B cell (primary cell): ENCODE measurements around the gene PPP3CA. TPM values are rescaled to one million over a fixed set of nuclear protein-coding genes. Genes with fewer than 3 reads are reported as not detected.

Source experiments
- ATAC-seq: fragments of 200-7000 bp; cut with Tn5 transposase; one replicate; pipeline ENCODE4 v1.10.0; 2021; ENCODE audit warnings: low read depth, mild to moderate bottlenecking, moderate number of reproducible peaks, moderate library complexity
- CTCF ChIA-PET: fragments of 350-600 bp; sonication (Branson Sonifier 250); formaldehyde crosslinking; loops from one replicate; lab custom pipeline; 2021; ENCODE audit warnings: antibody characterized with exemption, inconsistent platforms; lab: Charles Lee
- POLR2A ChIA-PET: fragments of 350-600 bp; sonication (Branson Sonifier 250); formaldehyde crosslinking; loops from one replicate; lab custom pipeline; 2021; ENCODE audit warnings: antibody characterized with exemption; lab: Charles Lee
- DNase-seq: peaks from one replicate; pipeline ENCODE4 v3.0.0; 2013
- H2AFZ ChIP-seq: 2 replicates; pipeline ENCODE4 v1.6.1; 2012; ENCODE audit warnings: mild to moderate bottlenecking, low read depth, low read length; ENCODE audit not compliant: insufficient read depth, poor library complexity, severe bottlenecking
- H3K27ac ChIP-seq, 2 donors: 1 replicate in 1 of 2; 2 replicates in 1 of 2; pipeline ENCODE4 v1.5.1; 2012 to 2013; ENCODE audit warnings: low read length in 2 of 2, mild to moderate bottlenecking in 2 of 2, moderate library complexity in 1 of 2
- H3K27me3 ChIP-seq, 4 experiments: fragments of 200-600 bp in 1 of 4; sonication (generic) in 1 of 4; replicated peaks in 1 of 4; 1 replicate in 2 of 4; 2 replicates in 2 of 4; pipeline versions ENCODE4 v1.6.1 to v1.7.0; 2013 to 2016; ENCODE audit warnings: low read length in 3 of 4, mild to moderate bottlenecking in 2 of 4, mixed read lengths in 1 of 4, moderate library complexity in 1 of 4; ENCODE audit not compliant: insufficient read depth in 4 of 4, control insufficient read depth in 3 of 4; ENCODE audit errors: control extremely low read depth in 1 of 4
- H3K36me3 ChIP-seq, 2 experiments: replicated peaks in 1 of 2; 1 replicate in 1 of 2; 2 replicates in 1 of 2; pipeline versions ENCODE4 v1.6.1 to v1.7.1; 2013; ENCODE audit warnings: low read length in 1 of 2; ENCODE audit not compliant: insufficient read depth in 2 of 2, control insufficient read depth in 1 of 2; ENCODE audit errors: control extremely low read depth in 1 of 2, extremely low read depth in 1 of 2
- H3K4me1 ChIP-seq, 2 donors: fragments of 200-600 bp in 1 of 2; sonication (generic) in 1 of 2; 1 replicate in 1 of 2; 2 replicates in 1 of 2; pipeline versions ENCODE4 v1.5.1 to v1.6.1; 2013 to 2017; ENCODE audit warnings: low read length in 2 of 2; ENCODE audit not compliant: control insufficient read depth in 2 of 2, insufficient read depth in 2 of 2
- H3K4me2 ChIP-seq: replicated peaks from 2 replicates; pipeline ENCODE3; 2012; ENCODE audit warnings: mild to moderate bottlenecking, low read depth, low read length; ENCODE audit not compliant: poor library complexity, severe bottlenecking
- H3K4me3 ChIP-seq, 5 experiments: fragments of 200-600 bp in 1 of 5; sonication (generic) in 1 of 5; 1 replicate in 3 of 5; 2 replicates in 2 of 5; pipeline versions ENCODE4 v1.5.1 to v1.7.0; 2011 to 2016; ENCODE audit warnings: low read length in 4 of 5, mild to moderate bottlenecking in 4 of 5, low read depth in 2 of 5, control low read depth in 1 of 5, moderate library complexity in 1 of 5; ENCODE audit not compliant: insufficient read depth in 1 of 5; ENCODE audit errors: control extremely low read depth in 1 of 5, extremely low read depth in 1 of 5
- H3K79me2 ChIP-seq: fragments of 200-600 bp; sonication (generic); one replicate; pipeline ENCODE4 v1.6.0; 2016; ENCODE audit warnings: low read length; ENCODE audit not compliant: control insufficient read depth, insufficient read depth
- H3K9ac ChIP-seq: fragments of 200-600 bp; sonication (generic); 2 replicates; pipeline ENCODE4 v1.6.1; 2017; ENCODE audit warnings: mild to moderate bottlenecking, low read length, moderate library complexity
- H3K9me3 ChIP-seq, 3 donors: one replicate each; pipeline versions ENCODE4 v1.6.1 to v1.7.1; 2013; ENCODE audit warnings: low read length in 2 of 3; ENCODE audit not compliant: control insufficient read depth in 2 of 3, insufficient read depth in 1 of 3; ENCODE audit errors: control extremely low read depth in 1 of 3
- H4K20me1 ChIP-seq: 2 replicates; pipeline ENCODE4 v1.6.0; 2012; ENCODE audit warnings: mild to moderate bottlenecking, low read length; ENCODE audit not compliant: insufficient read depth, control insufficient read depth, poor library complexity, severe bottlenecking
- H3K27ac Mint-ChIP-seq: one replicate; pipeline ENCODE4 v1.8.0; 2021; ENCODE audit warnings: mixed read lengths
- H3K27me3 Mint-ChIP-seq: one replicate; pipeline ENCODE4 v1.8.0; 2021; ENCODE audit warnings: mixed read lengths
- H3K4me1 Mint-ChIP-seq: one replicate; pipeline ENCODE4 v1.8.0; 2021; ENCODE audit warnings: mixed read lengths
- H3K4me3 Mint-ChIP-seq: one replicate; pipeline ENCODE4 v1.8.0; 2021; ENCODE audit warnings: mixed read lengths
- H3K9me3 Mint-ChIP-seq: one replicate; pipeline ENCODE4 v1.8.0; 2022; ENCODE audit warnings: mixed read lengths; ENCODE audit not compliant: insufficient read depth
- EZH2 ChIP-seq: IDR thresholded peaks from 2 replicates; pipeline ENCODE4 v1.6.1; 2012; ENCODE audit warnings: borderline replicate concordance, low read depth, mild to moderate bottlenecking, moderate library complexity, low read length; ENCODE audit not compliant: insufficient read depth, poor library complexity, severe bottlenecking
- WGBS: methylation state at CpG from one replicate; pipeline ENCODE4 v1.1.5; 2013; ENCODE audit warnings: missing lambda C conversion rate; ENCODE audit not compliant: insufficient coverage; 5-methylcytosine and 5-hydroxymethylcytosine counted together
- intact Hi-C: fragments of 100-400 bp; cut with micrococcal nuclease; formaldehyde crosslinking; loops from one replicate; pipeline ENCODE4 v1.10.0; 2022
- polyA plus RNA-seq: library from polyadenylated mRNA; depleted of rRNA; stranded (reverse); fragments of >200 nt; gene quantifications from 2 replicates; pipeline ENCODE4 v1.2.3, GENCODE V29; 2012
- total RNA-seq, 2 donors: library from RNA; stranded (reverse); fragments of 120-200 nt in 1 of 2; gene quantifications; 1 replicate in 1 of 2; 2 replicates in 1 of 2; pipeline versions ENCODE4 v1.2.3 to v1.2.4, GENCODE V29; 2013 to 2022
- TF ChIP-seq, protein P1 (sequence below): fragments of 200-600 bp; IDR thresholded peaks from one replicate; pipeline ENCODE4 v1.8.0; 2022; ENCODE audit warnings: antibody characterized with exemption, mild to moderate bottlenecking

The PPP3CA gene
- total and polyA plus RNA-seq, 2 donors (not counting 1 experiment from before 2014, with no cell fraction given) = 14.3 to 85.1 TPM

DNA sequence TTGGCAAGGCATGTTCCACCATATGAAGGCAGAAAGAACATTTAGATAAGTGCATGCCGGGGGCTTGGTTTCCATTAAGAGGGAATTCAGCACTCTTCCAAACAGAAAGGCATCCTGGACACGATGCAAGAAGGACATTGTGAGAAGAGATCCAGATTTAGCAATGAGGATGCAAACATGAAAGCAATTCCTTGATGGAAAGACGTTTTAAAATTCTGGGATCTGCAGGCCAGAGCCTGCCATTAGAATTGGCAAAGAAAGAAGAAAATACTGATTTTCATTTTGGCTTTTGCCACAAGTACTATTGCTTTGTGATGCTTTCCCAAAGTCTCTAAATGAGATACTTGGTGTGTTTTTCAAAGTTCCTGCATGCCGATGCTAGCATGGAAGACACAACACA is 367.6 kb downstream of the PPP3CA start:
- no peak overlapping the region for H3K4me3 ChIP-seq
- no peak overlapping the region for H2AFZ ChIP-seq
- H3K4me2 ChIP-seq = no peak overlapping the region
- no peak overlapping the region for H3K4me3 Mint-ChIP-seq
- no peak overlapping the region for H3K27ac Mint-ChIP-seq
- no peaks in the 10 kb centered on the region for H3K79me2 ChIP-seq
- no peak for ATAC-seq
- WGBS = 100% methylated on average over 3 of the region's 4 CpGs
- no peaks in the 10 kb centered on the region for H3K27me3 ChIP-seq
- intact Hi-C loops = no loop called here
- TF ChIP-seq EZH2 = no peak
- TF ChIP-seq, protein P1, sequence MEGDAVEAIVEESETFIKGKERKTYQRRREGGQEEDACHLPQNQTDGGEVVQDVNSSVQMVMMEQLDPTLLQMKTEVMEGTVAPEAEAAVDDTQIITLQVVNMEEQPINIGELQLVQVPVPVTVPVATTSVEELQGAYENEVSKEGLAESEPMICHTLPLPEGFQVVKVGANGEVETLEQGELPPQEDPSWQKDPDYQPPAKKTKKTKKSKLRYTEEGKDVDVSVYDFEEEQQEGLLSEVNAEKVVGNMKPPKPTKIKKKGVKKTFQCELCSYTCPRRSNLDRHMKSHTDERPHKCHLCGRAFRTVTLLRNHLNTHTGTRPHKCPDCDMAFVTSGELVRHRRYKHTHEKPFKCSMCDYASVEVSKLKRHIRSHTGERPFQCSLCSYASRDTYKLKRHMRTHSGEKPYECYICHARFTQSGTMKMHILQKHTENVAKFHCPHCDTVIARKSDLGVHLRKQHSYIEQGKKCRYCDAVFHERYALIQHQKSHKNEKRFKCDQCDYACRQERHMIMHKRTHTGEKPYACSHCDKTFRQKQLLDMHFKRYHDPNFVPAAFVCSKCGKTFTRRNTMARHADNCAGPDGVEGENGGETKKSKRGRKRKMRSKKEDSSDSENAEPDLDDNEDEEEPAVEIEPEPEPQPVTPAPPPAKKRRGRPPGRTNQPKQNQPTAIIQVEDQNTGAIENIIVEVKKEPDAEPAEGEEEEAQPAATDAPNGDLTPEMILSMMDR = no peak
- H3K9me3 Mint-ChIP-seq = no peaks in the 10 kb centered on the region
- CTCF ChIA-PET = no interaction called here
- DNase-seq = no peak
- no peaks in the 10 kb centered on the region for H3K27me3 Mint-ChIP-seq
- no peaks in the 10 kb centered on the region for H3K36me3 ChIP-seq
- H3K9ac ChIP-seq = no peak overlapping the region
- no peak overlapping the region for H3K27ac ChIP-seq
- no peaks in the 10 kb centered on the region for H4K20me1 ChIP-seq
- H3K9me3 ChIP-seq = no peaks in the 10 kb centered on the region
- POLR2A ChIA-PET = no interaction called here
- no peaks in the 10 kb centered on the region for H3K4me1 Mint-ChIP-seq
- no peaks in the 10 kb centered on the region for H3K4me1 ChIP-seq

DNA sequence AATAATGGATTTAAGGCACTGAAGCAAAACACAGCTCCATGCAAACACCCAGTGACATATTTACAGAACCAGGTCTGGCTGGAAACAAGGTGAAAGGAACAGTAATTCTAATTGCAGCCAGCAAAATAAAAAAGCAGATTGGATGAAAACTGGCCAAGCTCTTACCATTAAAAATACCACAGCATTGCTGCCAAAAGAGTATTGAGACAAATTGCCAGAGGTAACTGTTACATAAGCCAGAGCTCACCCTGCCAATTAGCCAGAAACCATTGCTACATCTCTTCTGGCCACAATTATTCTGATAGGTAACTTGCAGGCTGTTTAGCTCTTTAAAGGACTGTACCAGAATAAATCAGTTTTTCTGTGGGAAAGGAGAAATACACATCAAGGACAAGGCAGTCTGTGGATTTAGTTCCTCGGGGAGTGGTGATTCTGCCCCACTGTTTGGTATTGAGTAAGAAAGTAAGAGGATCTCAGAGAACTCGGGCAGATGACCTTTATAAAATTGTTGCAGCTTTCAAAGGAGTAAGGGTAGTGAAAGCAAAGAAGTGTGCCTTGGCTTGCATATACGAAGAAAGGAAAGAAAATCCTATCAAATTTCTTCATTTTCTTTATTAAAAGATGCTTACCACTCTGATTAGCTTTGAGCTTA is 369.5 kb downstream of the PPP3CA start:
- ATAC-seq = no peak
- ChIA-PET POLR2A (no interaction called here), CTCF (no interaction called here)
- no peak for TF ChIP-seq EZH2
- TF ChIP-seq, protein P1 = no peak
- Histone ChIP-seq H3K79me2 (no peaks in the 10 kb centered on the region), H3K27ac (no peak overlapping the region), H3K27me3 (no peaks in the 10 kb centered on the region), H3K4me2 (no peak overlapping the region), H2AFZ (no peak overlapping the region), H3K36me3 (no peaks in the 10 kb centered on the region), H3K9ac (no peak overlapping the region), H4K20me1 (no peaks in the 10 kb centered on the region), H3K4me3 (no peak overlapping the region), H3K9me3 (no peaks in the 10 kb centered on the region), H3K4me1 (no peaks in the 10 kb centered on the region)
- no peak overlapping the region for H3K4me3 Mint-ChIP-seq
- H3K9me3 Mint-ChIP-seq = no peaks in the 10 kb centered on the region
- H3K27ac Mint-ChIP-seq = no peak overlapping the region
- no peaks in the 10 kb centered on the region for H3K4me1 Mint-ChIP-seq
- no peak for DNase-seq
- no peaks in the 10 kb centered on the region for H3K27me3 Mint-ChIP-seq
- intact Hi-C loops = no loop called here
- 100% methylated on average over 1 of the region's 3 CpGs for WGBS
